HepG2 (cell line): Measurements from ENCODE around the gene HMGCS2. TPM values are rescaled to one million over a fixed set of nuclear protein-coding genes. Genes with fewer than 3 reads are reported as not detected.
A peak's percentile ranks its signal among the peaks of the same experiment; 100 is the strongest.

Experiments used
- ATAC-seq: fragments of 200-7000 bp; cut with Tn5 transposase; 3 replicates; pipeline ENCODE4 v1.9.1; 2020; ENCODE audit warnings: mild to moderate bottlenecking, moderate library complexity
- BruUV-seq: library from RNA; stranded (reverse); fragments of 400-500 nt; replicated peaks from 2 replicates; lab custom pipeline; 2021; lab: Mats Ljungman, UMichigan
- CTCF ChIA-PET: fragments of 300-600 bp; formaldehyde crosslinking; extraction: SDS; loops from one replicate; lab custom pipeline; 2021; ENCODE audit warnings: low total read pairs, inconsistent platforms, low intra/inter-chr PET ratio; lab: Yijun Ruan, JAX
- POLR2A ChIA-PET: fragments of 350-600 bp; sonication (Branson Sonifier 250); formaldehyde crosslinking; loops from one replicate; lab custom pipeline; 2020; ENCODE audit warnings: antibody characterized with exemption, inconsistent platforms; lab: Yijun Ruan, JAX
- DNase-seq: peaks from one replicate; pipeline ENCODE4 v3.0.0-alpha.2; 2015; ENCODE audit warnings: low spot score
- FAIRE-seq: peaks from 3 replicates; lab custom pipeline; 2011; peaks lifted over from hg19 to GRCh38; lab: Jason Lieb, UNC
- H2AFZ ChIP-seq: one replicate; pipeline ENCODE4 v1.6.1; 2011; ENCODE audit warnings: low read length, inconsistent platforms
- H3K27ac ChIP-seq: fragments of 300-600 bp; 3 replicates; pipeline ENCODE4 v1.8.0; 2011; ENCODE audit warnings: mixed run types, mild to moderate bottlenecking, mixed read lengths, low read length, inconsistent platforms; ENCODE audit not compliant: insufficient read depth; ENCODE audit errors: extremely low read length
- H3K27me3 ChIP-seq, 2 experiments: fragments of 200-600 bp in 1 of 2; 2 replicates in 1 of 2; 3 replicates in 1 of 2; pipeline versions ENCODE4 v1.6.0 to v1.8.0; 2011; ENCODE audit warnings: low read length in 2 of 2, mild to moderate bottlenecking in 2 of 2, moderate library complexity in 2 of 2, inconsistent platforms in 1 of 2; ENCODE audit not compliant: insufficient read depth in 2 of 2, control insufficient read depth in 1 of 2
- H3K36me3 ChIP-seq, 2 experiments: fragments of 200-600 bp in 1 of 2; replicated peaks in 1 of 2; 2 replicates in 1 of 2; 3 replicates in 1 of 2; pipeline versions ENCODE4 v1.5.1 to v1.8.0; 2011; ENCODE audit warnings: low read length in 2 of 2, inconsistent platforms in 1 of 2; ENCODE audit not compliant: insufficient read depth in 2 of 2, control insufficient read depth in 1 of 2
- H3K4me1 ChIP-seq: 2 replicates; pipeline ENCODE4 v1.5.1; 2012; ENCODE audit warnings: low read length, inconsistent platforms; ENCODE audit not compliant: insufficient read depth
- H3K4me2 ChIP-seq: 2 replicates; pipeline ENCODE4 v1.6.0; 2011; ENCODE audit warnings: low read depth, low read length, inconsistent platforms
- H3K4me3 ChIP-seq, 3 experiments: fragments of 200-600 bp in 1 of 3; sonication (generic), shearing (Covaris generic) in 1 of 3; replicated peaks in 1 of 3; 2 replicates each; pipeline ENCODE4 v1.5.1; 2011 to 2016; ENCODE audit warnings: low read length in 3 of 3, inconsistent platforms in 2 of 3, low read depth in 2 of 3, mild to moderate bottlenecking in 2 of 3, control low read depth in 1 of 3, mixed read lengths in 1 of 3; ENCODE audit not compliant: insufficient read depth in 1 of 3
- H3K79me2 ChIP-seq: one replicate; pipeline ENCODE4 v1.6.1; 2011; ENCODE audit warnings: low read length, inconsistent platforms; ENCODE audit not compliant: insufficient read depth
- H3K9ac ChIP-seq: 2 replicates; pipeline ENCODE4 v1.6.0; 2011; ENCODE audit warnings: mild to moderate bottlenecking, low read depth, low read length, inconsistent platforms; ENCODE audit not compliant: insufficient read depth
- H3K9me3 ChIP-seq: 2 replicates; pipeline ENCODE4 v1.5.1; 2012; ENCODE audit warnings: mild to moderate bottlenecking, low read length
- H4K20me1 ChIP-seq: 2 replicates; pipeline ENCODE4 v1.6.0; 2011; ENCODE audit warnings: inconsistent platforms, mild to moderate bottlenecking, low read length, moderate library complexity; ENCODE audit not compliant: insufficient read depth
- HNF4G ChIP-seq, 2 experiments: sonication (generic) in 1 of 2; formaldehyde crosslinking in 1 of 2; IDR thresholded peaks; 2 replicates each; pipeline versions ENCODE4 v1.4.0 to v1.6.1; 2011 to 2020; ENCODE audit warnings: borderline replicate concordance in 2 of 2, low read depth in 2 of 2, mild to moderate bottlenecking in 2 of 2, low read length in 1 of 2, missing genetic modification reagents in 1 of 2, moderate library complexity in 1 of 2
- MAZ ChIP-seq, 2 experiments: sonication (generic) in 1 of 2; formaldehyde crosslinking in 1 of 2; IDR thresholded peaks; 2 replicates each; pipeline versions ENCODE4 v1.5.0 to v1.6.1; 2012 to 2020; ENCODE audit warnings: low read depth in 2 of 2, mild to moderate bottlenecking in 2 of 2, borderline replicate concordance in 1 of 2, improper control_type of control experiment in 1 of 2, low read length in 1 of 2, missing genetic modification reagents in 1 of 2, moderate library complexity in 1 of 2
- NR2F2 ChIP-seq: IDR thresholded peaks from 2 replicates; pipeline ENCODE4 v1.6.1; 2012; ENCODE audit warnings: low read depth, inconsistent platforms, borderline replicate concordance
- PAF1 ChIP-seq: IDR thresholded peaks from 2 replicates; pipeline ENCODE4 v1.6.1; 2016; ENCODE audit warnings: missing genetic modification reagents, missing compliant biosample characterization
- RXRA ChIP-seq: sonication (generic); formaldehyde crosslinking; IDR thresholded peaks from 2 replicates; pipeline ENCODE4 v1.5.1; 2020; ENCODE audit warnings: missing genetic modification reagents
- SIN3B ChIP-seq: fragments of 150-350 bp; IDR thresholded peaks from 2 replicates; pipeline ENCODE4 v1.6.1; 2014; ENCODE audit warnings: low read length
- SKI ChIP-seq: fragments of 450-650 bp; IDR thresholded peaks from one replicate; pipeline ENCODE4 v1.6.1; 2018; ENCODE audit warnings: mild to moderate bottlenecking; ENCODE audit not compliant: partially characterized antibody
- TIGD3 ChIP-seq: sonication (generic); formaldehyde crosslinking; IDR thresholded peaks from 2 replicates; pipeline ENCODE4 v1.5.1; 2020; ENCODE audit warnings: mild to moderate bottlenecking, missing genetic modification reagents, borderline replicate concordance
- ZNF235 ChIP-seq: sonication (generic); formaldehyde crosslinking; IDR thresholded peaks from 2 replicates; pipeline ENCODE4 v1.8.1; 2023; ENCODE audit warnings: mild to moderate bottlenecking, missing genetic modification reagents, borderline replicate concordance
- ZNF646 ChIP-seq: sonication (generic); formaldehyde crosslinking; IDR thresholded peaks from 2 replicates; pipeline ENCODE4 v1.9.0; 2021; ENCODE audit warnings: mild to moderate bottlenecking, missing genetic modification reagents
- ZSCAN21 ChIP-seq: sonication (generic); formaldehyde crosslinking; IDR thresholded peaks from 2 replicates; pipeline ENCODE4 v1.8.0; 2022; ENCODE audit warnings: mild to moderate bottlenecking, missing genetic modification reagents, moderate library complexity, borderline replicate concordance
- WGBS: methylation state at CpG from one replicate; pipeline ENCODE4 v1.1.6; 2017; ENCODE audit warnings: low lambda C conversion rate; 5-methylcytosine and 5-hydroxymethylcytosine counted together
- in situ Hi-C: cut with HindIII; loops from 2 replicates; pipeline ENCODE4 v1.10.0; 2017; ENCODE audit warnings: low pct_unique_long_range_greater_than_20kb; ENCODE audit not compliant: extremely low pct_ligation_motif_present
- intact Hi-C: fragments of 100-400 bp; cut with micrococcal nuclease; formaldehyde crosslinking; loops from one replicate; pipeline ENCODE4 v1.10.0; 2022; ENCODE audit not compliant: unreplicated experiment
- polyA plus RNA-seq, 8 experiments: library from polyadenylated mRNA; depleted of rRNA in 3 of 8; stranded (reverse) in 7 of 8; unstranded in 1 of 8; fragments of >200 nt; fragmentation: Illumina TruSeq in 4 of 8; extraction: Trizol in 4 of 8; gene quantifications; 2 replicates each; pipeline versions ENCODE4 v1.2.1 to v1.2.3, GENCODE V29; 2011 to 2016; ENCODE audit warnings: low read depth in 4 of 8, missing spikeins in 1 of 8, mixed read lengths in 1 of 8; ENCODE audit not compliant: insufficient read depth in 1 of 8
- total RNA-seq, 5 experiments: library from RNA; depleted of rRNA; stranded (reverse); fragments of >200 nt; fragmentation: Illumina TruSeq; extraction: Trizol; gene quantifications; 2 replicates each; pipeline ENCODE4 v1.2.3, GENCODE V29; 2016; ENCODE audit warnings: low read depth in 1 of 5
- TF ChIP-seq, protein P1 (sequence below): sonication (generic); formaldehyde crosslinking; IDR thresholded peaks from 2 replicates; pipeline ENCODE4 v1.5.0; 2020; ENCODE audit warnings: missing genetic modification reagents, mild to moderate bottlenecking, borderline replicate concordance

The HMGCS2 gene
- total and polyA plus RNA-seq, 2 of the 13 experiments (the other 11 are each of a cell fraction or from before 2014, with no cell fraction given) = 0.44 to 1.5 TPM

DNA sequence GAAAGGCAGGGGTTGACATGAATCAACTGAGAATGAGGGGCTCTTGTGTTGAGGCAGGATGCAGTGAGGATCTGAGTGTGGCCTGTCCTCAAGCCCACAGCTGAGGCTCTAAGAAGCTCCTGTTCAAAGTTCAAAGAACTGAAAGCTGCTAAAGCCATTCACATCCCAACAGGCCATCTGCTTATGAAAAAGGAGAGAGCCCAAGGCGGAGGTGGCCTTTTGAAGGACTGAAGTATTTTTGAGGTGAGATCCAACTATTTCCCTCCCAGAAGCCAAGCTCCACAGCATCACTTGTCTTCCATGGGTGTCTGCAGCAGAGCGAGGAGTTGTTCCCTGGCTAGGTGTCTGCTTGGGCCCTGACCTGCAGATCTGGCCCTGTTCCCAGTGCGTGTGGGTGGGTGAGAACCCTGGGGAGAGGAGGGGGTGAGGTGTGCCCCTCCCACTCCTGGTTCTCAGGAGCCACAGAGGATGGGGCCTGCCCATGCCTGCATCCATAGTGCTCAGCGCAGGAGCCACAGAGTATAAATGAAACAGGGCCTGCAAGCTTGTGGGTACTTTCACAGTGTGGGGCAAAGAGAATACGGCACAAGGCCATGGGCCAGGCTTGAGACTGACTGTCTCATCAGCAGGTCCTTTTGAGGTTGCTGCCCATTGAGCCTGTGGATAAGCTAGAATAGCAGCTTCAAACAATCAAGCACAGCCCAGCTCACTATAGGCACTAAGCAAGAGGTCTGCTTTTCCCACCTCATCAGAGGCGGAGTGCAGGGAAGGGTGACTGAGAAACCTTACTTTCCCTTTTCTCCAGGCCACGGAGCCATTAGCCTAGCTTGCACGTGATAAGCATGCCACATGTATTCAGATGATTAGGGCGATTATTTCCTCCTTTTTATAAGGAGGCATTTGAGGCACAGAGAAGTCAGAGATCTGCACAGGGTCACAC lies 26.8 kb upstream of the HMGCS2 start:
- ChIA-PET POLR2A (interaction anchor here (0.8 to 1.5 kb wide), 4 partner anchors 16 to 52 kb away, joined by 3 to 5 read pairs (median 3); no protein-coding TSS in a partner anchor), CTCF (no interaction called here)
- peaks cover 0 to 12% of the 10 kb centered on the region in 2 experiments; a peak in 1 of 5 replicates for H3K27me3 ChIP-seq
- in situ Hi-C loops = no loop called here
- no peaks in the 10 kb centered on the region for H3K79me2 ChIP-seq
- no peak overlapping the region for H2AFZ ChIP-seq
- H3K4me2 ChIP-seq = 0 out of 2 replicates have a peak overlapping the region, but pooled peaks have one; percentile 5
- H4K20me1 ChIP-seq = no peaks in the 10 kb centered on the region
- WGBS = 34% methylated on average over 8 of the region's 9 CpGs
- H3K36me3 ChIP-seq = no peaks in the 10 kb centered on the region
- H3K9ac ChIP-seq = no peak overlapping the region
- FAIRE-seq (no peak), DNase-seq (no peak), ATAC-seq (peak; percentile 26; the same call in 2 of the 3 replicates)
- peaks cover 71% of the 10 kb centered on the region for H3K4me1 ChIP-seq
- no peaks in the 10 kb centered on the region for H3K9me3 ChIP-seq
- H3K4me3 ChIP-seq = peak overlapping the region in 1 of 3 experiments; percentile 13; a peak in 1 of 6 replicates
- BruUV-seq = no TSS peak
- intact Hi-C loops = no loop called here
- no peak overlapping the region for H3K27ac ChIP-seq
- TF ChIP-seq TIGD3 (CRISPR knock-in tag) = no peak
- TF ChIP-seq RXRA (CRISPR knock-in tag) = no peak
- TF ChIP-seq ZNF646 = no peak
- TF ChIP-seq NR2F2 = no peak
- no peak for TF ChIP-seq ZNF235 (CRISPR knock-in tag)
- TF ChIP-seq PAF1 = no peak
- TF ChIP-seq HNF4G (IDR thresholded peaks at IDR 0.05; ENCODE audit: borderline replicate concordance, low read depth, low read length) = no peak
- TF ChIP-seq HNF4G (CRISPR knock-in tag; IDR thresholded peaks at IDR 0.05; ENCODE audit: borderline replicate concordance, low read depth) = no peak
- no peak for TF ChIP-seq SIN3B
- TF ChIP-seq, protein P1, sequence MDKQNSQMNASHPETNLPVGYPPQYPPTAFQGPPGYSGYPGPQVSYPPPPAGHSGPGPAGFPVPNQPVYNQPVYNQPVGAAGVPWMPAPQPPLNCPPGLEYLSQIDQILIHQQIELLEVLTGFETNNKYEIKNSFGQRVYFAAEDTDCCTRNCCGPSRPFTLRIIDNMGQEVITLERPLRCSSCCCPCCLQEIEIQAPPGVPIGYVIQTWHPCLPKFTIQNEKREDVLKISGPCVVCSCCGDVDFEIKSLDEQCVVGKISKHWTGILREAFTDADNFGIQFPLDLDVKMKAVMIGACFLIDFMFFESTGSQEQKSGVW (CRISPR knock-in tag) = no peak
- TF ChIP-seq MAZ (IDR thresholded peaks at IDR 0.05; ENCODE audit: borderline replicate concordance, low read depth, low read length) = no peak
- TF ChIP-seq MAZ (CRISPR knock-in tag; IDR thresholded peaks at IDR 0.05; ENCODE audit: low read depth) = 0 out of 2 replicates have a peak, but pooled peaks have one; percentile 23
- no peak for TF ChIP-seq SKI
- no peak for TF ChIP-seq ZSCAN21 (CRISPR knock-in tag)
